Suprapubic skin (tissue), 4 donors: ENCODE data around the gene RASSF4.

ENCODE experiments used
- CTCF ChIP-seq, 2 donors: fragments of 200-600 bp in 1 of 2; fragments of 450-650 bp in 1 of 2; sonication (generic) in 1 of 2; IDR thresholded peaks; one replicate each; pipeline ENCODE4 v1.5.1; 2016 to 2019; ENCODE audit warnings: antibody characterized with exemption in 2 of 2, mild to moderate bottlenecking in 1 of 2, moderate library complexity in 1 of 2
- EP300 ChIP-seq: sonication (generic); formaldehyde crosslinking; IDR thresholded peaks from one replicate; pipeline ENCODE4 v1.6.1; 2017; ENCODE audit warnings: antibody characterized with exemption
- POLR2A ChIP-seq, 2 donors: fragments of 450-650 bp; IDR thresholded peaks; one replicate each; pipeline ENCODE4 v1.6.1; 2017; ENCODE audit warnings: antibody characterized with exemption in 2 of 2, mild to moderate bottlenecking in 2 of 2, moderate library complexity in 2 of 2
- POLR2AphosphoS5 ChIP-seq, 3 donors: sonication (generic); formaldehyde crosslinking; IDR thresholded peaks; one replicate each; pipeline ENCODE4 v1.6.1; 2017; ENCODE audit warnings: antibody characterized with exemption in 3 of 3

GRCh38 chr10:44988957-44989585 is 29.5 kb downstream of the RASSF4 start:
- no peak for TF ChIP-seq POLR2AphosphoS5 (IDR thresholded peaks at IDR 0.05)
- TF ChIP-seq CTCF (IDR thresholded peaks at IDR 0.05), result no peak
- TF ChIP-seq POLR2A (IDR thresholded peaks at IDR 0.05), result no peak
- TF ChIP-seq EP300, result no peak
